SK-N-SH (cell line): ENCODE data around the gene LIPA. TPM values are rescaled to one million over a fixed set of nuclear protein-coding genes. Genes with fewer than 3 reads are reported as not detected.

Source experiments
- CTCF ChIA-PET: fragments of 300-600, 350-600 bp; formaldehyde crosslinking; extraction: SDS; loops from one replicate; lab custom pipeline; 2021; lab: Yijun Ruan, JAX
- POLR2A ChIA-PET: fragments of 350-600 bp; sonication (Branson Sonifier 250); formaldehyde crosslinking; extraction: SDS; loops from one replicate; lab custom pipeline; 2020; ENCODE audit warnings: antibody characterized with exemption, inconsistent platforms; lab: Yijun Ruan, JAX
- DNase-seq: peaks from one replicate; pipeline ENCODE4 v3.0.0; 2012
- H2AFZ ChIP-seq: fragments of 200-600 bp; sonication (generic); 2 replicates; pipeline ENCODE4 v1.8.1; 2016; ENCODE audit warnings: antibody characterized with exemption, mild to moderate bottlenecking, low read depth
- H3F3A ChIP-seq: fragments of 200-600 bp; sonication (generic); replicated peaks from 2 replicates; pipeline ENCODE3; 2016; ENCODE audit warnings: antibody characterized with exemption, mild to moderate bottlenecking; ENCODE audit not compliant: insufficient read depth
- H3K27ac ChIP-seq, 2 experiments: fragments of 200-500 bp in 1 of 2; fragments of 200-600 bp in 1 of 2; sonication (Bioruptor generic) in 1 of 2; sonication (generic), shearing (Covaris generic) in 1 of 2; 2 replicates each; pipeline versions ENCODE4 v1.5.1 to v1.6.1; 2014 to 2016; ENCODE audit warnings: low read depth in 2 of 2, inconsistent platforms in 1 of 2, low read length in 1 of 2, mild to moderate bottlenecking in 1 of 2, mixed read lengths in 1 of 2
- H3K27me3 ChIP-seq: fragments of 200-600 bp; sonication (generic), shearing (Covaris generic); 2 replicates; pipeline ENCODE4 v1.6.1; 2016; ENCODE audit warnings: mixed run types; ENCODE audit not compliant: insufficient read depth
- H3K36me3 ChIP-seq, 2 experiments: fragments of 200-500 bp in 1 of 2; fragments of 200-600 bp in 1 of 2; sonication (Bioruptor generic) in 1 of 2; sonication (generic) in 1 of 2; replicated peaks in 1 of 2; 2 replicates each; pipeline versions ENCODE3 to v1.5.1; 2014 to 2016; ENCODE audit warnings: low read length in 1 of 2, mild to moderate bottlenecking in 1 of 2; ENCODE audit not compliant: insufficient read depth in 2 of 2, control insufficient read depth in 1 of 2
- H3K4me1 ChIP-seq, 2 experiments: fragments of 200-500 bp in 1 of 2; fragments of 200-600 bp in 1 of 2; sonication (Bioruptor generic) in 1 of 2; sonication (generic), shearing (Covaris generic) in 1 of 2; 2 replicates each; pipeline versions ENCODE4 v1.5.1 to v1.6.1; 2014 to 2016; ENCODE audit warnings: low read depth in 1 of 2, low read length in 1 of 2, mixed run types in 1 of 2; ENCODE audit not compliant: insufficient read depth in 2 of 2, control insufficient read depth in 1 of 2
- H3K4me2 ChIP-seq: fragments of 200-600 bp; sonication (generic), shearing (Covaris generic); 2 replicates; pipeline ENCODE4 v1.6.1; 2017; ENCODE audit warnings: mixed run types
- H3K4me3 ChIP-seq, 2 experiments: fragments of 200-500 bp in 1 of 2; fragments of 200-600 bp in 1 of 2; sonication (Bioruptor generic) in 1 of 2; sonication (generic), shearing (Covaris generic) in 1 of 2; 2 replicates each; pipeline versions ENCODE4 v1.5.1 to v1.8.1; 2014 to 2016; ENCODE audit warnings: low read depth in 2 of 2, inconsistent platforms in 1 of 2, low read length in 1 of 2, mild to moderate bottlenecking in 1 of 2, mixed read lengths in 1 of 2, moderate library complexity in 1 of 2
- H3K79me2 ChIP-seq: fragments of 200-600 bp; sonication (generic); 2 replicates; pipeline ENCODE4 v1.8.1; 2017; ENCODE audit warnings: mild to moderate bottlenecking; ENCODE audit not compliant: insufficient read depth
- H3K9ac ChIP-seq: fragments of 200-600 bp; sonication (generic); 2 replicates; pipeline ENCODE4 v1.6.1; 2017; ENCODE audit warnings: mixed run types
- H3K9me2 ChIP-seq: fragments of 200-600 bp; sonication (generic); 2 replicates; pipeline ENCODE4 v1.6.1; 2017; ENCODE audit warnings: mixed run types
- H3K9me3 ChIP-seq: fragments of 200-600 bp; sonication (generic); 2 replicates; pipeline ENCODE4 v1.6.1; 2017; ENCODE audit warnings: mixed run types, mild to moderate bottlenecking, moderate library complexity
- H4K20me1 ChIP-seq: fragments of 200-600 bp; sonication (generic); 2 replicates; pipeline ENCODE4 v1.6.1; 2017; ENCODE audit warnings: mild to moderate bottlenecking, mixed run types; ENCODE audit not compliant: insufficient read depth
- EP300 ChIP-seq, 2 experiments: IDR thresholded peaks; 2 replicates each; pipeline versions ENCODE4 v1.4.0 to v1.6.1; 2012; ENCODE audit warnings: borderline replicate concordance in 1 of 2, low read depth in 1 of 2, low read length in 1 of 2
- FOSL2 ChIP-seq: IDR thresholded peaks from 2 replicates; pipeline ENCODE4 v1.4.0; 2012; ENCODE audit warnings: low read depth, mild to moderate bottlenecking, moderate library complexity, borderline replicate concordance
- FOXJ3 ChIP-seq: sonication (generic); formaldehyde crosslinking; IDR thresholded peaks from 2 replicates; pipeline ENCODE4 v1.5.1; 2020; ENCODE audit warnings: mild to moderate bottlenecking, missing genetic modification reagents
- FOXM1 ChIP-seq: IDR thresholded peaks from 2 replicates; pipeline ENCODE4 v1.4.0; 2012; ENCODE audit warnings: low read depth, mild to moderate bottlenecking
- JUND ChIP-seq: IDR thresholded peaks from 2 replicates; pipeline ENCODE4 v1.4.0; 2012
- MAX ChIP-seq: IDR thresholded peaks from 2 replicates; pipeline ENCODE4 v1.4.0; 2012; ENCODE audit warnings: low read depth
- NFIC ChIP-seq: IDR thresholded peaks from 2 replicates; pipeline ENCODE4 v1.4.0; 2012; ENCODE audit warnings: borderline replicate concordance
- RAD21 ChIP-seq: IDR thresholded peaks from 2 replicates; pipeline ENCODE4 v1.6.1; 2012; ENCODE audit warnings: mild to moderate bottlenecking, low read length
- REST ChIP-seq: IDR thresholded peaks from 2 replicates; pipeline ENCODE4 v1.6.1; 2012; ENCODE audit warnings: mild to moderate bottlenecking, low read depth, low read length, moderate library complexity
- RXRA ChIP-seq: IDR thresholded peaks from 2 replicates; pipeline ENCODE4 v1.4.0; 2012; ENCODE audit warnings: low read depth, mild to moderate bottlenecking, borderline replicate concordance
- SIN3A ChIP-seq: IDR thresholded peaks from 2 replicates; pipeline ENCODE4 v1.6.1; 2012; ENCODE audit warnings: low read depth, mild to moderate bottlenecking, low read length, moderate library complexity, borderline replicate concordance
- SMC3 ChIP-seq: IDR thresholded peaks from 2 replicates; pipeline ENCODE4 v1.6.1; 2012; ENCODE audit warnings: low read depth, low read length, improper control_type of control experiment
- TAF1 ChIP-seq: IDR thresholded peaks from 2 replicates; pipeline ENCODE4 v1.6.1; 2012; ENCODE audit warnings: low read depth, mild to moderate bottlenecking, low read length, moderate library complexity, borderline replicate concordance
- TCF12 ChIP-seq: IDR thresholded peaks from 2 replicates; pipeline ENCODE4 v1.4.0; 2012
- TEAD4 ChIP-seq: IDR thresholded peaks from 2 replicates; pipeline ENCODE4 v1.4.0; 2012; ENCODE audit warnings: mild to moderate bottlenecking, borderline replicate concordance; ENCODE audit not compliant: insufficient read depth
- USF1 ChIP-seq: IDR thresholded peaks from 2 replicates; pipeline ENCODE4 v1.4.0; 2012; ENCODE audit warnings: low read depth, borderline replicate concordance
- USF2 ChIP-seq: fragments of 150-350 bp; IDR thresholded peaks from 2 replicates; pipeline ENCODE4 v1.6.1; 2017; ENCODE audit warnings: antibody characterized with exemption, low read length, low read depth, borderline replicate concordance
- YY1 ChIP-seq: IDR thresholded peaks from 2 replicates; pipeline ENCODE4 v1.4.0; 2012; ENCODE audit warnings: low read depth, mild to moderate bottlenecking
- WGBS: methylation state at CpG from one replicate; pipeline ENCODE4 v1.1.6; 2017; ENCODE audit warnings: low lambda C conversion rate; 5-methylcytosine and 5-hydroxymethylcytosine counted together
- polyA plus RNA-seq, 3 experiments: library from polyadenylated mRNA; depleted of rRNA; stranded (reverse); fragments of >200 nt; gene quantifications; 2 replicates each; pipeline ENCODE4 v1.2.3, GENCODE V29; 2012

The LIPA gene
- polyA plus RNA-seq, 1 of the 3 experiments (the other 2 are of a cell fraction) = 43.2 TPM

- Histone ChIP-seq H3K27ac (no peak overlapping the region), H3K4me3 (no peak overlapping the region), H3K9me3 (no peaks in the 10 kb centered on the region), H3K36me3 (peaks cover 6 to 7% of the 10 kb centered on the region in 2 experiments)
- no peak for TF ChIP-seq FOXJ3 (CRISPR knock-in tag)
- no peak for TF ChIP-seq USF2
- TF ChIP-seq RXRA = no peak
- TF ChIP-seq SMC3 = no peak
- TF ChIP-seq FOSL2 = no peak
- TF ChIP-seq REST = no peak
- no peak for TF ChIP-seq FOXM1
- TF ChIP-seq TEAD4 = no peak
- no peak for TF ChIP-seq TCF12
- no peak for TF ChIP-seq RAD21
- TF ChIP-seq YY1 = no peak
- no peak for TF ChIP-seq USF1
- TF ChIP-seq MAX = no peak
- no peak for TF ChIP-seq NFIC
- no peak for TF ChIP-seq TAF1
- no peak for TF ChIP-seq SIN3A
- no peak for TF ChIP-seq EP300 (IDR thresholded peaks at IDR 0.05; ENCODE audit: borderline replicate concordance in 1 of 2, low read depth in 1 of 2, low read length in 1 of 2)
- TF ChIP-seq JUND = no peak
- TF ChIP-seq, all 33 proteins: peak for 0
- Histone ChIP-seq H2AFZ (no peak overlapping the region), H3F3A (peaks cover 16% of the 10 kb centered on the region), H4K20me1 (no peaks in the 10 kb centered on the region), H3K27me3 (peaks cover 15% of the 10 kb centered on the region; the same call in 1 of the 2 replicates), H3K9ac (no peak overlapping the region), H3K4me1 (peaks cover 8 to 20% of the 10 kb centered on the region in 2 experiments; a peak in 3 of 4 replicates), H3K4me2 (no peak overlapping the region), H3K9me2 (no peaks in the 10 kb centered on the region), H3K79me2 (no peaks in the 10 kb centered on the region)
- 93% methylated on average over 5 of the region's 5 CpGs for WGBS
- no peak for DNase-seq
- ChIA-PET CTCF (interaction anchor here (1.1 to 6.5 kb wide), 4 partner anchors 179 to 374 kb away, joined by 3 to 71 read pairs (median 11); no protein-coding TSS in a partner anchor), POLR2A (no interaction called here)
Observed at GRCh38 chr10:89209718-89210117, 41.9 kb downstream of the LIPA start.
